Measurements from ENCODE around the gene LUZP1.

Gene LUZP1

GRCh38 chr1:23085696-23086095, 83.0 kb downstream of the LUZP1 start:
- intact Hi-C loops (cut with micrococcal nuclease): no loop called here

DNA sequence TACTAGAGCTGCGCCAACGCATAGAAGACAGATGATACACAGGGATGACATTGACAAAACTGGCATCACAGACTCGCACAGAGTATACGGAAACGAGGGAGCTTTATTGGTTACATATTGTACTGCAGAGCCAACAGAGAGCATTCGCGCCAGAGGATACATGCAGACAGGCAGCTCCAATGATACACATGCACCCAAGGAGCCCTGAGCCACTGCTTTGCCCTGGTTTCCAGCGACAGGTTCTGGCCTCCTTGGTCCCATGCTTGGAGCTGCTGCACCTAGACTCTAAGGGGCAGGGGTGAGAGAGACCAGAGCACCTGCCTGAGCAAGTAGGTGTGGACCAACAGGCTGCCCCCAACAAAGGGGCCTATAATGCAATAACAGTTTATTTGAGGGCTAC, 83.8 kb downstream of the LUZP1 start:
- H3K4me3 Mint-ChIP-seq: no peak overlapping the region
- peaks cover 99% of the 10 kb centered on the region for H3K36me3 Mint-ChIP-seq (ENCODE audit: low read depth)
- intact Hi-C loops (cut with micrococcal nuclease): no loop called here
- peaks cover 5% of the 10 kb centered on the region for H3K4me1 Mint-ChIP-seq (ENCODE audit: low read depth)
- H3K27ac Mint-ChIP-seq: no peak overlapping the region
- no peaks in the 10 kb centered on the region for H3K27me3 Mint-ChIP-seq
- H3K9me3 Mint-ChIP-seq: no peaks in the 10 kb centered on the region

More at GRCh38 chr1:23085696-23086095, 83.0 kb downstream of the LUZP1 start:
- H3K27ac Mint-ChIP-seq: no peak overlapping the region
- peaks cover 5% of the 10 kb centered on the region for H3K4me1 Mint-ChIP-seq (ENCODE audit: low read depth)
- H3K36me3 Mint-ChIP-seq (ENCODE audit: low read depth): peaks cover 99% of the 10 kb centered on the region
- no peak overlapping the region for H3K4me3 Mint-ChIP-seq
- H3K9me3 Mint-ChIP-seq: no peaks in the 10 kb centered on the region
- no peaks in the 10 kb centered on the region for H3K27me3 Mint-ChIP-seq

DNA sequence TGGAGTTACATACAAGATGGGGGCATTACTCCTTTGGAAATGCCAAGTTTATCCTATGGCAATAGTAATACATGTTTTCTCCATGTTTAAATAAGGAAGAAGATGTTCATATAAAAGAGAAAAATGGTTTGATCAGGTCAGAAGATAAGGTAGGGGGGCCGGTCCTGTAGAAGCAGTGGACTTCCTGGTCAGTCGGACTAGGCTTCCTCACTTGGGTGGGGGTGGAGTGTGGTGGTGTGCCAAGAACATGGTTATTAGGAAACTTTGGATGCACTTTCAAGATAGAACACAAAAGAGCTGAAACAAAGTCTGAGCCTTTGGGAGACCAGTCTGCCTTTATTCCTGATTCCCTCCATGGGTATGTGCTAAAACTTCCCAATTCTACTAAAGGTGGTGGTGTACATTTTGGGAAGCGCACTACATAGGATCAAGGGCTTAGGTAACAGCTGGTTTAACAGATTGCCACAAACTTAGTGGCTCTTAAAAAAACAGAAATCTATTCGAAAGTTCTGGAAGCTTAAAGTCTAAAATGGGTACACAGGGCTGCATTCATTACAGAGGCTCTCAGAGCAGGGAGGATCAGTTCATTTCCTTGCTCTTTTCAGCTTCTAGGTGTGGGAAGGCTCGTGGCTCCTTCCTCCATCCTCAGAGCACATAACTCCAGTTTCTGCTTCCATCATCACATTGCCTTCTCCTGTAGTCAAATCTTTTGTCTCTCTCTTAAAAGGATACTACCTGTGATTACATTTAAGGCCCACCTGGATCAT, 84.8 kb downstream of the LUZP1 start:
- Mint-ChIP-seq H3K4me1 (ENCODE audit: low read depth) (peaks cover 5% of the 10 kb centered on the region), H3K9me3 (no peaks in the 10 kb centered on the region), H3K27me3 (no peaks in the 10 kb centered on the region), H3K27ac (no peak overlapping the region), H3K36me3 (ENCODE audit: low read depth) (peaks cover 99% of the 10 kb centered on the region), H3K4me3 (no peak overlapping the region)
- intact Hi-C loops (cut with micrococcal nuclease): no loop called here

- Mint-ChIP-seq H3K4me3 (no peak overlapping the region), H3K36me3 (ENCODE audit: low read depth) (peaks cover 99% of the 10 kb centered on the region), H3K27ac (no peak overlapping the region), H3K9me3 (no peaks in the 10 kb centered on the region), H3K4me1 (ENCODE audit: low read depth) (peaks cover 5% of the 10 kb centered on the region), H3K27me3 (no peaks in the 10 kb centered on the region)
- intact Hi-C loops (cut with micrococcal nuclease): no loop called here
Observed at GRCh38 chr1:23081376-23081775, 87.3 kb downstream of the LUZP1 start.

DNA sequence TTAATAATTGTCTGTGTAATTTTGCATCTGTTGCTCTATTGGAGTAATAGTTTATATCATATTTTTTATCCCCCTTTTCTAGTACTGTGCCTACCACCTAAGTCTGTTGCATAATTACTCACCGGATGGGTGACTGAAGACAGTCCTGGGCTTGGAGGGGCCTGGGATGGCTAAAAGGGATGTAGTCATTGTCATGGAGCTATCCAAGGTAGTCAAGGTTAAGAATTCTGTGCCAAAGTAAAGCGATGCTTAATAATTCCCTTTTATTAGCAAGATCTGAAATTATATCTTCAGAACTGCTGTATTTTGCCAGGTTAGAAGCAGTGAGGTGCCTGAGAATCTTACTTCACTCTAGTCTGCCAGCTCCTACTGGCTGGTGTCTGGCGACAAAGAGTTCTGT, 87.8 kb downstream of the LUZP1 start:
- Mint-ChIP-seq H3K27me3 (no peaks in the 10 kb centered on the region), H3K36me3 (ENCODE audit: low read depth) (peaks cover 95% of the 10 kb centered on the region), H3K27ac (no peak overlapping the region), H3K4me1 (ENCODE audit: low read depth) (peaks cover 5% of the 10 kb centered on the region), H3K9me3 (no peaks in the 10 kb centered on the region), H3K4me3 (no peak overlapping the region)
- intact Hi-C loops (cut with micrococcal nuclease): no loop called here

GRCh38 chr1:23079025-23079424, 89.6 kb downstream of the LUZP1 start:
- intact Hi-C loops (cut with micrococcal nuclease): no loop called here
- Mint-ChIP-seq H3K27ac (no peak overlapping the region), H3K4me1 (ENCODE audit: low read depth) (no peaks in the 10 kb centered on the region), H3K4me3 (no peak overlapping the region), H3K9me3 (no peaks in the 10 kb centered on the region), H3K36me3 (ENCODE audit: low read depth) (peaks cover 89% of the 10 kb centered on the region), H3K27me3 (no peaks in the 10 kb centered on the region)

DNA sequence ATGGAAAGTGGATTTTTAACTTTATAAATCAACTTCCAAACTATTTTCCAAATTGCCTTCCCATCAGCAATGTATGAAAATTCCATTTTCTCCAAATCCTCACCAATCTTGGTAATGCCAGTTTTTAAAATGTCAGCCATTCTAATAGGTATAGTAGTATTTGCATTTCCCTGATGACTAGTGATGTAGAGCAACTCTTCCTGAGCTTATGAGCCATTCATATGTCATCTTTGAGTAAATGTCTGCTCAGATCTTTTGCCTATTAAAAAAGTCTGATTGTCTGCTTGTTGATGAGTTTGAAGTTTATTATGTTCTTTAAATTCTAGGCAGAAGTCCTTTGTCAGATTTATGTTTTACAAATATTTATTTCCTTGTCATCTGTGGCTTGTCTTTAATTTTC, 94.6 kb downstream of the LUZP1 start:
- H3K27me3 Mint-ChIP-seq: no peaks in the 10 kb centered on the region
- H3K4me1 Mint-ChIP-seq (ENCODE audit: low read depth): no peaks in the 10 kb centered on the region
- H3K36me3 Mint-ChIP-seq (ENCODE audit: low read depth): peaks cover 89% of the 10 kb centered on the region
- H3K27ac Mint-ChIP-seq: no peak overlapping the region
- intact Hi-C loops (cut with micrococcal nuclease): no loop called here
- H3K4me3 Mint-ChIP-seq: no peak overlapping the region
- H3K9me3 Mint-ChIP-seq: no peaks in the 10 kb centered on the region

GRCh38 chr1:23069675-23070074, 99.0 kb downstream of the LUZP1 start:
- H3K27ac Mint-ChIP-seq: no peak overlapping the region
- peaks cover 5% of the 10 kb centered on the region for H3K4me1 Mint-ChIP-seq (ENCODE audit: low read depth)
- no peaks in the 10 kb centered on the region for H3K9me3 Mint-ChIP-seq
- H3K4me3 Mint-ChIP-seq: no peak overlapping the region
- peaks cover 87% of the 10 kb centered on the region for H3K36me3 Mint-ChIP-seq (ENCODE audit: low read depth)
- intact Hi-C loops (cut with micrococcal nuclease): no loop called here
- H3K27me3 Mint-ChIP-seq: no peaks in the 10 kb centered on the region

DNA sequence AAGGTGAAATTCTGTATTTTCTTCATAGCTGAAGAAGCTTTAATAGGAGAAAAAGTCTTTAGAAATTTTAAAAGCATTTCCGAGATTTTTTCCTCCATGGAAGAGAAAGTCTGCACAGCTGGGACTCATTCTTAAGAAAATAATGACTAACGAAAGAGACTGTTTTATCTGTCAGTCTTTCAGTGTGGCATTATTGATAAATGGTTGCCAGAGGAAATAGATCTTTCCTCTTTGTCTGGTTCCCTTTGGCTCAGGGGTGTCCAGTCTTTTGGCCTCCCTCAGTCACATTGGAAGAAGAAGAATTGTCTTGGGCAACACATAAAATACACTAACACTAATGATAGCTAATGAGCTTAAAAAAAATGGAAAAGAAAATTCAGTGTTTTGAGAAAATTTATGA, 99.5 kb downstream of the LUZP1 start:
- Mint-ChIP-seq H3K27ac (no peak overlapping the region), H3K4me3 (no peak overlapping the region), H3K9me3 (no peaks in the 10 kb centered on the region), H3K4me1 (ENCODE audit: low read depth) (peaks cover 5% of the 10 kb centered on the region), H3K27me3 (no peaks in the 10 kb centered on the region), H3K36me3 (ENCODE audit: low read depth) (peaks cover 86% of the 10 kb centered on the region)
- intact Hi-C loops (cut with micrococcal nuclease): no loop called here

DNA sequence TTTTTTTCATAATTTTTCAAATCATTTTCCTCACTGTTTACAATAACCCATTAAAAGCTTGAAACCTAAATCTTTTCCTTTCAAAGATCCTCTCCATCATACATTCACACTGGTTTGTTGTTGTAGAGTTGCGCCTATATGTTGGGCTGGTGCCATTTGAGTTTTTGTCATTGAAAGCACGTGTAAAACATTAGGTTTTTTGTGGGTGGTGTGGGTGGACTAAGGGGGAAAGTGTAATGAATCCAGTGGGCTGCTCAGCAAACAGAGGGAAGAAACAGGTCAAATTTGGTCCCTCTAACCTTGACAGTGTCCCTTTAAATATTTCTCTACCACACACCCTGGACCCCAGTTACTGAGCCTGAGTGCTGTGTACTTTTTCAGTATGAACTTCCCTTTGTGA, 102.6 kb downstream of the LUZP1 start:
- no peaks in the 10 kb centered on the region for H3K27me3 Mint-ChIP-seq
- intact Hi-C loops (cut with micrococcal nuclease): no loop called here
- peaks cover 86% of the 10 kb centered on the region for H3K36me3 Mint-ChIP-seq (ENCODE audit: low read depth)

GRCh38 chr1:23065385-23065784, 103.3 kb downstream of the LUZP1 start:
- intact Hi-C loops (cut with micrococcal nuclease): no loop called here
- Mint-ChIP-seq H3K4me1 (ENCODE audit: low read depth) (peaks cover 5% of the 10 kb centered on the region), H3K36me3 (ENCODE audit: low read depth) (peaks cover 86% of the 10 kb centered on the region), H3K4me3 (no peak overlapping the region), H3K27ac (no peak overlapping the region), H3K9me3 (no peaks in the 10 kb centered on the region), H3K27me3 (no peaks in the 10 kb centered on the region)

More for the DNA sequence above, 102.6 kb downstream of the LUZP1 start:
- Mint-ChIP-seq H3K4me1 (ENCODE audit: low read depth) (peaks cover 5% of the 10 kb centered on the region), H3K9me3 (no peaks in the 10 kb centered on the region), H3K27ac (no peak overlapping the region), H3K4me3 (no peak overlapping the region)

GRCh38 chr1:23062271-23062670, 106.4 kb downstream of the LUZP1 start:
- Mint-ChIP-seq H3K36me3 (ENCODE audit: low read depth) (peaks cover 89% of the 10 kb centered on the region), H3K4me3 (no peak overlapping the region), H3K27ac (no peak overlapping the region), H3K9me3 (no peaks in the 10 kb centered on the region), H3K4me1 (ENCODE audit: low read depth) (peaks cover 5% of the 10 kb centered on the region), H3K27me3 (no peaks in the 10 kb centered on the region)
- intact Hi-C loops (cut with micrococcal nuclease): no loop called here

DNA sequence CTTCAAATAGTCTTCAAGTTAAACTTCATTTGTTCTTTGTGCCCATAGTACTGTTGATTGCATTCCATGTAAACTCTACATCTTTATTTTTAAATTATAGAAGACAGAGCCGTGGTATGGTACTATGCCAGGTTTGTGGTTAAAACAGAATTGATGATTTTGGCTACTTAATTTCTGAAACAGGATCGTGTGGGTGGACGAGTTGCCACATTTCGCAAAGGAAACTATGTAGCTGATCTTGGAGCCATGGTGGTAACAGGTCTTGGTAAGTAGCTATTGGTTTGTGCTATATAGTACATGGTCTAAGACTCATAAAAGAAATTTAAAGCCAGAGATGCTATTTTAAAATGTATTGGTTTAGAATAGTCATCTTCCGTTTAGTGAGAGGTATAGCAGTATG, 111.4 kb downstream of the LUZP1 start:
- H3K27me3 Mint-ChIP-seq: no peaks in the 10 kb centered on the region
- intact Hi-C loops (cut with micrococcal nuclease): no loop called here
- peaks cover 82% of the 10 kb centered on the region for H3K36me3 Mint-ChIP-seq (ENCODE audit: low read depth)
- no peaks in the 10 kb centered on the region for H3K9me3 Mint-ChIP-seq
- no peak overlapping the region for H3K27ac Mint-ChIP-seq
- no peak overlapping the region for H3K4me3 Mint-ChIP-seq
- no peaks in the 10 kb centered on the region for H3K4me1 Mint-ChIP-seq (ENCODE audit: low read depth)

GRCh38 chr1:23051290-23051909, 117.3 kb downstream of the LUZP1 start:
- H3K4me3 Mint-ChIP-seq: no peak overlapping the region
- H3K4me1 Mint-ChIP-seq (ENCODE audit: low read depth): no peaks in the 10 kb centered on the region
- no peak overlapping the region for H3K27ac Mint-ChIP-seq
- intact Hi-C loops (cut with micrococcal nuclease): no loop called here
- H3K36me3 Mint-ChIP-seq (ENCODE audit: low read depth): peaks cover 46% of the 10 kb centered on the region
- H3K9me3 Mint-ChIP-seq: no peaks in the 10 kb centered on the region
- no peaks in the 10 kb centered on the region for H3K27me3 Mint-ChIP-seq

DNA sequence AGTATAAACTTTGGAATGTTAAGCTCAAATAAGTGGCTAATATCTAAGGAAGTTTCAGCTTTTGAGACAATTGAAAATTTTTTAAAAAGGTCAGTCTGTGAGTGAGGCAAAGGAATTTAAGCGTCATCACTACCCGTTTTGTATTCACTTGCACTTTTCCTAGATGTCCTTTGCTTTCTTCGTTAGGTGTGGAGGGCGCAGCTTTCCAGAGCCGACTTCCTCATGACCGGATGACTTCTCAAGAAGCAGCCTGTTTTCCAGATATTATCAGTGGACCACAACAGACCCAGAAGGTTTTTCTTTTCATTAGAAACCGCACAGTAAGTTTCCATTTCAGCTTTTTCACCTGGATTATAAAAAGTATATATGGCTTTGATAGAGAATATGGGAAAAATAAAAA, 118.5 kb downstream of the LUZP1 start:
- peaks cover 46% of the 10 kb centered on the region for H3K36me3 Mint-ChIP-seq (ENCODE audit: low read depth)
- no peak overlapping the region for H3K4me3 Mint-ChIP-seq
- H3K27me3 Mint-ChIP-seq: no peaks in the 10 kb centered on the region
- no peaks in the 10 kb centered on the region for H3K9me3 Mint-ChIP-seq
- H3K27ac Mint-ChIP-seq: no peak overlapping the region
- intact Hi-C loops (cut with micrococcal nuclease): no loop called here
- peaks cover 4% of the 10 kb centered on the region for H3K4me1 Mint-ChIP-seq (ENCODE audit: low read depth)

Measured in dendritic cell treated with granulocyte-macrophage colony-stimulating factor and Interleukin-4, amounts not matched to agents 40 ng/mL and 50 ng/mL, for 4 days (primary cell).